ENCODE results near the gene ESYT2.

The ESYT2 gene

DNA sequence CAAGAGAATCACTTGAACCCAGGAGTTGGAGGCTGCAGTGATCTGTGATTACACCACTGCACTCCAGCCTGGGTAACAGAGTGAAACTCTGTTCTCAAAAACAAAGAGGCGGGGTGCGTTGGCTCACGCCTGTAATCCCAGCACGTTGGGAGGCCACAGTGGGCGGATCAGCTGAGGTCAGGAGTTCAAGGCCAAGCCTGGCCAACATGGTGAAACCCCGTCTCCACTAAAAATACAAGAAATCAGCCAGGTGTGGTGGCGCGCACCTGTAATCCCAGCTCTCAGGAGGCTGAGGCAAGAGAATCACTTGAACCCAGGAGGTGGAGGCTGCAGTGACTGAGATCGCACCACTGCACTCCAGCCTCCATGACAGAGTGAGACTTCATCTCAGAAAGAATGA is 82.4 kb downstream of the ESYT2 start:
- DNase-seq (ENCODE audit: low read depth in 2 of 2): no peak

DNA sequence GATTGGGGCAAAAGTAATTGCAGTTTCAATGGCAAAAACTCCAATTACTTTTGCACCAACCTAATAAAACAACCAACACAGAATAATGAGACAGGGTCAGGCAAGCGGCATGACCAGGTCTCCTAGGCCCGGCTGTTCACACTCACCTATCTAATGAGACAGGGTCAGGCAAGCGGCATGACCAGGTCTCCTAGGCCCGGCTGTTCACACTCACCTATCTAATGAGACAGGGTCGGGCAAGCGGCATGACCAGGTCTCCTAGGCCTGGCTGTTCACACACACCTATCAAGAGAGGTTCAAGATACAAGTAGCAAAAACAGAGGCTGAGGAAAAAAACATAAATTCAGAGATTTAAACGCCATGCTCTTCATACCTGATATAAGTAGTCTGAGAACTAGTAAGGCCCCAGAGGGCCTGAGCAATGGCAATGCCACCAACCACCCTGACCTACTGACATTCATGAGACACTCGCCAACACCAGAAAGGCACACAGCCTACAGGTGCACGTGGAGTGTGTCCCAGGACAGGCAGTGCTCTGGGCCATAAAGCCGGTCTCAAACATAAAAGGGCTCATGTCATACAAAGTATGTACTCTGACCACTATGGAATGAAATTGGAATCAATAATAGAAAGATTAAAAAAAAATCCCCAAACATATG is 84.1 kb downstream of the ESYT2 start:
- DNase-seq (ENCODE audit: low read depth in 2 of 2): no peak

DNA sequence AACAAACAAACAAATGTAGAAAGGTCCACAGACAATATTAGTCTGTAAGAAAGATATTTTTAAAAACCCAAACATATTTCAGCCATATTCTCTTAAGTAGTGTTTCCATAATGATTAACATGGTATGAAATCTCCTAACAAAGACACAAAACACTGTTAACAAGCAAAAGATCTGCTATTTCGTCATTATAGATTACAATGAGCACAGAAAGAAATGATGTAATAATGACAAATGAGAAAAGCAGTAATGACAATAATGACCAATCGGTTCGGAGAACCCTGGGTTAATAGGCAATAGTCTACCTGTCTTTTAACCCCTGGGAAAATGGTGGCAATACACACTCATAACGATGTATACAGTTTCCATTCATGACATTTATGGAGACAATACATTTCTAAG is 85.2 kb downstream of the ESYT2 start:
- no peak for DNase-seq (ENCODE audit: low read depth in 2 of 2)

DNA sequence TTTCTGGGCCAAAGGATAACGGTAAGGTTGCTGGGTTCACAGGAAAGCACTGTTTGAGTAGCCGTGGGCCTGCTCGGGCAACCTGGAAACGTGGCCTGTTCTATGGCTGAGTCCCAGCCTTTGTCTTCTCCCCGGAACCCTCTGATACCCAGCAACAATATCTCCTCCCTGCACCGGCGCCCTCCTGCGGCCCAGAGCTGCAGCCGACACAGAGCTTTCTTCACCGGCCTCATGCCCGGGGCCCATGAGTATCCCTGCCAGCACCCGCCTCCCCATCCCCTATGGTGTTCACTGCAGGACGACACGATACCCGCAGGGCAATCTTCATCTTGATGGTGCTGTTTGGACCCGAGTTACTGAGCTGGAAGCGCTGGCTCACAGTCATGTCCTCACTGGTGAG is 86.1 kb downstream of the ESYT2 start:
- DNase-seq (ENCODE audit: low read depth in 2 of 2): no peak

DNA sequence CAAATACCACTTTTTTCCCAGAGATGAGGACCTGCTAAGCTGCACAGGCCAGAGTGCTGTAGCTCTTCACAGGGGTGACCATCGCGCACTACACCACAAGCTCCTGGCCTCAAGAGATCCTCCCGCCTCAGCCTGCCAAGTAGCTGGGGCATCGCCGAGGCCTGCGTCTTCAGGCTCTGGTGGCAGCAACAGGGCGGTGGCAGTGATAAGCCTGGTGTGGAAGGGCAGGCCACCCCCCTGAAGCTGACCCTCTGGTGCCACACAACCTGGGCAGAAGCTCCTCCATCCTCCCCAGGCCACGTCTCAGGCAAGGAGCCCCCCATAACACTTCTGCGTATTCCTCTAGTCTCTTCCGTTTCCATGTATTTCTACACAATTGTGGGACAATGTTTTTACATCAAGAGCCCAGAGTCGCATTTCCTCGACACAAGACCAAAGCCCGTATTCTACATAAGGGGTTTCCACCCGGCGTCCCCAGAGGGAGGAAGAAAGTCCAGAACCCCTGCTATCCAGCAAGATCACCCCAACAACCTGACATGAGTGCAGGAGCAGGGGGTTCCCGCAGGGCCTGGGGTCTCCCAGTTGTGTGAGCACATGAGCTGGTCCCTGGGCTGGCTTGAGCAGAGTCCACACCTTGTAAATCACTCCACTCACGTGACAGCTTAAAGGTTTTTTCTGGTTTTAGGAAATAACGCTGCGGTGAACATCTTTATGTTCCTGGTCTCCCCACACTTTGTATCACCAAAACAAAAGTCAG is 87.1 kb downstream of the ESYT2 start:
- no peak for DNase-seq (ENCODE audit: low read depth in 2 of 2)

DNA sequence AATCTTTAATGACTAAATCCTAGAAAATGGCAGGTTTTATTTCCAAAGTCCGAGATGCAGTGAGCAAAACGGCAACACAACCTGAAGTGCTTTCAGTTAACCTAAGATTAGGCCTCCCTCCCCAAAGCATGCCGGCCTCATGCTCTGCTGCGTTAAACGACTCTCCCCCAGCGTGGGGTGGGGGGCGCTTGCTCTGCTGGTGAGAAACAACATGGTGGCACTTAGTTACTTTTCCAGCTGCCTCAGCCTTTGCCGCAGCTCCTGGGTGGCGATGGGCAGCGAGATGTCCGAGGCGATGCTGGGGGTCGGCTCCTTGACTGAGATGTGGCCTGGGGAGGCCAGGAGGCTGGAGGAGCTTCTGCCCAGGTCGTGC is 88.0 kb downstream of the ESYT2 start:
- no peak for DNase-seq (ENCODE audit: low read depth in 2 of 2)

DNA sequence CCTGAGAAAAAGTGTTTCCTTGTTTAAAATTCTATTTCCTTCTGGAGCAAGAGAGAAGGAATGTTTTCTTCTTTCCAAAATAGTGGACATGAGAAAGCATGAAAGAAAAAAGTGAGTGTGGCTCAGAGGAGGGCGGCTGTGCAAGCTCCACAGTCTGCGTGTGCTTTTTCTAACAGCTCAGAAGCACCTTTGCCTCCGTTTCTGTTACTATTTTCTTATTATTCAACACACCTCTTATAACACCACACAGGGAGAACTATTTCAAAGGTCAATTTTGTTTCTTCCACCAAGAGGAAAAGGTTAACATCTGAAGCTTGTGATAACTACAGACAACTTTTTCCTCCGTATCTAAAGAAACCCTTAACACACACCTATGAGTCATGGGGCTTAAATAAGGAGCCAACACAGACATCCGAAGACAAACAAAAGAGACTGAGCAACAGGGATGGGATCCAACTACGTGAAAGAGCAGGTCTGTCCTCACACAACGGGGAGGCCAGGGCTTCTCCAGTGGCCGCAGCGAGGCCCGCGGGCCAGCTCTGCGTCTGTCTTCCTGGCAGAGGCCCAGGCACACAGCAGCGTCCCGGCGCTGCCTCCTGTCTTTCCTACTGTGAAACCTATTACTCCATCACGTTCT is 88.5 kb downstream of the ESYT2 start:
- DNase-seq (ENCODE audit: low read depth in 2 of 2): no peak

DNA sequence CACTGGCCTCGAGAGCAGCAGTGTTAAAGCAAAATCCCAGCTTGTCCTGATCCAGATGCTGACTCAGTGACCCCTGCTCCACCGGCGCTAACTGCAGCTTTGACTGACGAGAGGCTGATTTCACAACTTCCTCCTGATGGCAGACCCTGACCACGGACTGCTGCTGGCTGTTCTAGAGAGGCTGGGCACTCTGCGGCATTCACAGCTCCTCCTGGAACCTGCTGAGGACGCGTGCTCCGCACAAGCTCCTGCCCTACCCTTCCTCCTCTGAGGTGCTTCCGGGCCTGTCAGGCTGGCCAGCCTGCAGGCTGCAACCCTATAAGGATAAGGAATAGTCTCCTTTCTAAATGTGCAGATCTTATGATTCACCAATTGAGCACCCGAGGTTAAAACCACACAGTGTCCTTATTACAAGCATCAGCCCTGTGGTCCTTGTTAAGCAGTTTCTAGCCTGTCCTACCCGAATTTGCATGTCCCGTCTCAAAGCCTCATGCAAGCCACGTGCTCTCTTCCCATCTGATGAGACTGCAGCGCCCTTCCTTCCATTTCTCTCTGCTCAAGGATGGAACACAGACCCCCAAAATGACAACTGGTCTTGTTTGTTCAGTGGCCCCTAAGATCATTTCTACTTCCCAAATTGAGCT is 89.2 kb downstream of the ESYT2 start:
- DNase-seq (ENCODE audit: low read depth in 2 of 2): no peak

DNA sequence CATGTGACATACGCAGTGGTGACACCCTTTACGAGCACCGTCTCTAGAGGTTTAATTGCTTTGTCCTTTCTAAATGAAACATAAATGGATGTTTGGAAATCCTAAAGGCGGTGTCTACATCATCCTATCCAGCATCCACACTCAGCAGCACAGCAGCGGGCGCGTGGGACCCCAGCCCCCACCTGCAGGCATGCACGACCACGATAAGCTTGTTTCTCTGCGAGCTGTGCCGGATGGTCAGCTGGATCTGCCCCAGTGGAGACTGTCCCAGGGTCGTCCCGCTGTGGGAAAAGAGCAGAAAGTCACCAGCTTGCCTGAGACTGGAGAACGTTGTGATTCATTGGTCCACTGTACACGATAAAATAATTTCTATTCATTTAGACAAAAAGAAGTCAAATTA is 90.5 kb downstream of the ESYT2 start:
- DNase-seq (ENCODE audit: low read depth in 2 of 2): no peak

DNA sequence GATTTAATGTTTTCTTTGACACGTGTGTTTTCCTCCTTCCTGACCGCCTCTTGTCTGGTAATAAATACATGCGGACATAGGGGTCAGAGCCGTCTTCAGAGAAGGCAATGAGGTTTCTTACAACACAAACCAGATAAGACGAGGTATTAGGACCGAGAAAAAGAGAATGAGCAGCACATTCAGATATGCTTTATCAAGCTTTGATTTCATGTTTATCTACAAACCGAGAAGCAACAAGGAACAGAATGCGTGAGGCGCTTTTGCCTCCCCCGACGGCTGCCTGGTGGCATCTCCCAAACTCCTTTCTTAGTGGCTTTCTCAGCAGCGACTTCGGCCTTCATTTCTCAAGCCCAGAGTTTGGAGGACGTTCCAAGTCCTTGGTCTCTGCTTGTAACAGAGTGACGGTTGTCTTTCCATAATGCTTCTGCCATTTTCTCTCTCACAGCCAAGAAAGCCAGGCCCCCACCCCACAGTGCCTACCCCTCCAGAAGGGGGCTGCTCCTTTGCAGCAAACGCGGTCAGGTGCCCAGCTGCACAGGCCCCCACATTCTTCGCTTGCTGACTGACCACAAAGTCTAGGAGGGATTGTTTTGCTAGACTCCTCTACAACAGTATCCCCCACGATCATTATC is 92.1 kb downstream of the ESYT2 start:
- DNase-seq (ENCODE audit: low read depth in 2 of 2): no peak

DNA sequence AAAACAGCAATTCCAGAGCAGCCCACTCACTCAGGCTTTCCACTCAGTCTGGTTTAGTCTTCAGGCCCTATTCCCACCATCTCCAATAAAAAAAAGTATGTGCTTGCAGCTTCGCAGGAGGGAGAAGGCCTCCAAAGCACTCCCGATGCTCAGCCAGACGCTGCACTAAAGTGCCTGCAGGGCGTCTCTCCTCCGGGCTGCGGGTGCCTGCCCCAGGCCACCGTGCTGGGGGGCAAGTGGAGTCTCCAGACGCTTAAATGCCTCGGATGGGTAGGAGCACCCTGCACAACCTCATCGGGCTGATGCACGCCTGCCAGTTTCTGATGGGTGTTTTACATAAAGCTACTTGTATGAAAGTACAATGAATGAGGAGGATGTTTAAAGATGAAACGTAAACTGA is 93.4 kb downstream of the ESYT2 start:
- no peak for DNase-seq (ENCODE audit: low read depth in 2 of 2)

DNA sequence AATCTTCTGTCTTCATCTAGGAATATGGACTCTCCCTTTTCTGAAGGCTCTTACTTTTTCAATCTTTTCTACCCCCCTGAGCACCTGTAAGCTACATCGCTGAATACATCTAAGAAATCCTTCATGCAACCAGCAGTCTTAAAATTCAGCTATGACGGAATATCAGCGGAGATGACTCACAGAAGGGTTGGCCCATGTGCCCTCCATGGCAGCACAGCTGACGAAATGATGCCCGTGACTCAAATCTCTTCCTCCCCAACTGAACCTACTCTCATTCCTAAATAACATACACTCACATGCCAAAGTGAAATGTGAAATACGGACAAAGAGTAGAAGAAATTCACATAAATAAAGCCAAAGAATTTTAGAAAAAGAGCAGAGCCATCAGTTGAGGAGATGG is 94.4 kb downstream of the ESYT2 start:
- no peak for DNase-seq (ENCODE audit: low read depth in 2 of 2)

DNA sequence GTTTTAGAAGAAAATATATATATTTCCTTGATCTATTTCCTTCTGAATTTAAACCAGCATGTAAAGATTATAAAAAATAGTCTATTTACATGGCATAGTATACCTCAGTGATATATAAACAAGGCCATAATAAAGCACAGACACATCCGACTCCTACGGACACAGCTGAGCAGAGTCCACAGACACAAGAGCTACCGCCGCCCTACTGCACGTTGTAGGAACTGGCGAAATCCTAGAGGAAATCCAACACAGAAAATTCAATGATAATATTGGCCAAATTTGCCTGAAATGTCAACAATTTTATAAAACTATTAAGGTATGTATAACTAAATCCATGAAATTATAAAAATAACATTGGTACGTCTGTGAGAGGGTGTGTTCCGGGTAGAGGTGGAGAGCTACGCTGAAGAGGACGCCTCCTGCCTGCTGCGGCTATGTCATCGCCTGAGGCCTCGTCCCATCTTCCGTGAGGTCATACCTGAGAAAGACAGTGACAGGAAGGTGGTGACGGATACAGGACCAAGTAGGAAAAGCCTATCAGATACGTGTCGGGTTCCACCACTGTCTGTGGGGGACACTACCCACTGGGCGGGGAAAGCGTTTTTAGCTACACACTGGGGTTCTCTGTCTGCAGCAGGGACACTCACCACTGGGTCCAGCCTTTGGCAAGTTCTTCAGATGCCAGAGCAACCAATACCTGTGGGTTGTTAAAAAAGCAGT is 95.4 kb downstream of the ESYT2 start:
- DNase-seq (ENCODE audit: low read depth in 2 of 2): no peak

DNA sequence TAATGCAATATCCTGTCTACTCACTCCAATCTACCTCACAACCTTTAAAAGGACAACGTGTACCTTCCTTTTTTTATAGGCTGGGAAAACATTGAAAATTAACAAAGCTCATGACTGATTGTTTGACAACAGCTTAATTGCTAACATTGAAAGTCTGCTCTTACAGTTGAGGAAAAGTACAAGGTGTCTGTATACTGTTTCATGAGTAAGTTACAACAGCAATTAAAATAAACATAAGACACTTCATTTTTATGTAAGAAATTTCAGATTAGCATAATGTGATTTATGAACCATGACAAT is 96.1 kb downstream of the ESYT2 start:
- DNase-seq (ENCODE audit: low read depth in 2 of 2): no peak

DNA sequence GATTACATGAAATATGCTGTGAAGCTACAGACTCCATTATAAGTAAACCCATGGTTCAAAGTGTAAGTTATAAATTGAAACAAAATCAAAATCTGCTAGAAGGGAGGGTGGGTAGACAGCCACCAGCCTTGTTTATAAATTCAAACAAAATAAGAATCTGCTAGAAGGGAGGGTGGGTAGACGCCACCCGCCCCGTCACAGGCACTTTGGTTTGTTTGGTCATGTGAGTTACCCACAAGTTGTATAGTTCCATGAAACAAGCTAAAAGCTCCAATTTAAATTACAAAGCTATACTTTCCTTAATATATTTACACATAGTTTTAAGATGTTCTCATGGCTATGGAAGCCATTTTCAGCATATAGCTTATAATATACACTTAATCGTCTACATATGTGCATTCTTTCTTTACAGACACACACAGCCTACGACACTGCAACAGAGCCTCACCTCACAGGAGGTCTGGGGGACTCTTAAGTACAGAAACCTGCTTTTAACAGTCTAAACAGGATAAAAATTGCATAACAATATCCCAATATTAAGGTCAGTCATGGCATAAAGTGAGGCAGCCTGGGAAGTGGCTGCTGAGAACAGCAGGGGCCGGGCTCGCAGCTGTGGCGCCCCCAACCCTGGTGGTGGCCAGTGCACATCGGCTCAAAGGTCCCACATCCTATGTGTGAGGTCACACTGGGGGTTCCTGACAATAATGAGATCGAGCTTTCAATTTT is 96.7 kb downstream of the ESYT2 start:
- no peak for DNase-seq (ENCODE audit: low read depth in 2 of 2)

DNA sequence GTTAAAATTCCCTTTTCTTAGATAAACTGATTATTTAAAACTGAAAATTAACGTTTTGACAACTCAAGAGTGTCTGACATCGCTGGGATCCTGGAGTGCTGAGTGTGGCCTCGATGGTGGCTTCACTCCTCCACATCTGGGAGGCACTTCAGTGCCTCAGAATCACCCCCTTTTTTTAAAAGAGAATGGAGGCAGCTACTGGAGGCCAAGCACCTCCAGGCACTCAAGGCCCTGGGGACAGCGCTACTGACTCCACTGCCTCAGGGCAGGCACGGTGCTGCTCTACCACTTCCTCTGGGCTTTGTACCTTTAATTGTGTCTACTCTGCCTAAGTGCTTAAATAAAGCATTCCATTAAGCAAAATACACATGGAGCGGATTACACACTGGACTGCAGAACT is 97.5 kb downstream of the ESYT2 start:
- DNase-seq (ENCODE audit: low read depth in 2 of 2): no peak

DNA sequence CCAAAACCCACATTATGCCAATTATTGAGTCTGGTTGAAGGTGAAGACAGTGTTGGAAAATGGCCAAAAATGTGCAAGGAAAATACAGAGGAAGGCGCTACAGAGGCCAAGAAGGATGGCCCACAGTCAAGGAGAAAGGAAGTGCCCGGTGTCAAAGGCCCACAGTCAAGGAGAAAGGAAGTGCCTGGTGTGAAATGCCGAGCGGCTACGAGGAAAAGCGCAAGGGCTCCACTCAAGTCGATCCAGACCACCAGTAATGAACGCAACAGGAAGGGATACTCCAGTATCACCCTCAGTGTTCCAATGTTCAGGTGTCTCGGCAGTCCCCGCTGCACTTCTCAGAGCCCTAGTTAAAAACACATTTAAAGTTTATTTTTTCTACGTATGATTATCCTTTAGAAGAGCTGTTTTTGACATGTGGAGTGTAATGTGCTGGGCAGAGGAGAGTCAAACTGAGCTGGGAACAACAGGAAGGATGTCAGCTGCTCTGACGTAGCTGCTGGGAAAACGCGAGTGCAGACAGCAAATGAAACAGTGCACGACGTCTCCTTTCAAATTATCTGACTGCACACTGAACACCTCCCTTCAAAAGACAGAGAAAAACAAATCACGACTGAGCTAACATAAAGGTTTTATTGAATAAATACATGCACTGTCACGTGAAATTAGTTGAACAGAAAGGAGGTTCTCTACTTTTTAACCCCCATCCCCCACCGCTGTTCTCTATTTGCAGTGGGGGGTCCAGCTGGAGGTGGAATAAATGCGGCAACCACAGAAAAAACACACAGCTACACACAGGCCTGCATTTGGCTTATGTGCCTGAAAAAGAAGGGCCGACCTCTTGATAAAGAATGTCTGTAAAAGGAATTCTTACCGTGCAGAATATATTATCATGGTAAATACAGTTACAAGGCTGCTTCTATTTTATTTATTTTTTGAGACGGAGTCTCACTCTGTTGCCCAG is 98.6 kb downstream of the ESYT2 start:
- no peak for DNase-seq (ENCODE audit: low read depth in 2 of 2)

DNA sequence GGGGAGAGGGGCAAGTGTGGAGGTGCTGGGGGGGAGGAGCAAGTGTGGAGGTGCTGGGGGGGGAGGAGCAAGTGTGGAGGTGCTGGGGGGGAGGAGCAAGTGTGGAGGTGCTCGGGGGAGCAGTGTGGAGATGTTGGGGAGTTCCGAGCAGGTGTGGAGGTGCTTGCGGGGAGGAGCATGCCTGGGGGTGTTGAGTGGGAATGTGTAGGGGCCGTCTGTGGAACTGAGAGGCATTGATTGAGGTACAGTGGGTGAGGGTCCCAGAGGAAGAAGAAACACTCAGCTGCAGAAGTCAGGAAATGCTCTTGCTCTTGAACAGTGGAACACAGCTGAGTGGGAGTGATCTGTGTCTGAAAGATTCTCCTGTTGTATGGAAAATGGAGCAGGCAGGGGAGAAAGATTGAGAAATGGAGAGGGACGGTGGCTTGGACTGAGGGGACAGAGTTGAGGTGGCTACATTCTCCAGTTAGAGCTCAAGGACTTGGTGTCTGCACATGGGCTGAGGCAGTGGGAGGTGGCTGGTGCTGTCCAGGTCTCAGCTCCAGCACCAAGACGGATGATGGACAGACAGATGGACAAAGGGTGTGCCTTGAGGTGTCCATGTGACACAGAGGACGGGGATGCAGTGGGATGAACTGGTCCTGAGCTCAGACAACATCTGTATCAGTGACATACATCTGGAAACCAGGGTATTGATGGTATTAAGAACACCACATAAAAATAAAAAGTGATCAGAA is 99.5 kb downstream of the ESYT2 start:
- DNase-seq (ENCODE audit: low read depth in 2 of 2): no peak

DNA sequence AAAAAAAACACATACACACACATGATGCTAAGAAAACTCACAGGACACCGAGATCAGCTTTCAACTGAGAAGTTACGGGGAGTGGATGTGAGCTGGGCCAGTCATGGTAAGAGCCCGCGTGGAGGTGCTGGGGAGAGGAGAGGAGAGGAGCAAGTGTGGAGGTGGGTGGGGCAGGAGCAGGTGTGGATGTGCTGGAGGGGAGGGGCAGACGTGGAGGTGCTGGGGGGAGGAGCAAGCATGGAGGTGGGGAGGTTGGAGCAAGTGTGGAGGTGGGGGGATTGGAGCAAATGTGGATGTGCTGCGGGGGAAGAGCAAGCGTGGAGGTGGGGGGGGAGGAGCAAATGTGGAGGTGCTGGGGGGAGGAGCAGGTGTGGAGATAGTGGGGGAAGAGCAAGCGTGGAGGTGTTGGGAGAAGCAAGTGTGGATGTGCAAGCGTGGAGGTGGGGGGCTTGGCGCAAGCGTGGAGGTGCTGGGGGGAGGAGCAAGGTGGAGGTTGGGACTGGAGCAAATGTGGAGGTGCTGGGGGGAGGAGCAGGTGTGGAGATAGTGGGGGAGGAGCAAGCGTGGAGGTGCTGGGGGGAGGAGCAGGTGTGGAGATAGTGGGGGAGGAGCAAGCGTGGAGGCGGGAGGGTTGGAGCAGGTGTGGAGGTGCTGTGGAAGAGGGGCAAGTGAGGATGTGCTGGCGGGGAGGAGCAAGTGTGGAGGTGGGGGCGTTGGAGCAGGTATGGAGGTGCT is 100.2 kb downstream of the ESYT2 start:
- DNase-seq (ENCODE audit: low read depth in 2 of 2): no peak

Data from stimulated activated CD8-positive, alpha-beta memory T cell treated with anti-CD3 and anti-CD28 coated beads, Interleukin-15, amount 100 ng/mL, for 4 hours (primary cell).